Ammon's horn (tissue), 1 donor: Measurements from ENCODE around the gene AKAP8L.
A peak's percentile ranks its signal among the peaks of the same experiment; 100 is the strongest.

Experiments used
- DNase-seq: peaks from one replicate; pipeline ENCODE4 v3.0.0-alpha.2; 2016; ENCODE audit warnings: low spot score

The AKAP8L gene

DNA sequence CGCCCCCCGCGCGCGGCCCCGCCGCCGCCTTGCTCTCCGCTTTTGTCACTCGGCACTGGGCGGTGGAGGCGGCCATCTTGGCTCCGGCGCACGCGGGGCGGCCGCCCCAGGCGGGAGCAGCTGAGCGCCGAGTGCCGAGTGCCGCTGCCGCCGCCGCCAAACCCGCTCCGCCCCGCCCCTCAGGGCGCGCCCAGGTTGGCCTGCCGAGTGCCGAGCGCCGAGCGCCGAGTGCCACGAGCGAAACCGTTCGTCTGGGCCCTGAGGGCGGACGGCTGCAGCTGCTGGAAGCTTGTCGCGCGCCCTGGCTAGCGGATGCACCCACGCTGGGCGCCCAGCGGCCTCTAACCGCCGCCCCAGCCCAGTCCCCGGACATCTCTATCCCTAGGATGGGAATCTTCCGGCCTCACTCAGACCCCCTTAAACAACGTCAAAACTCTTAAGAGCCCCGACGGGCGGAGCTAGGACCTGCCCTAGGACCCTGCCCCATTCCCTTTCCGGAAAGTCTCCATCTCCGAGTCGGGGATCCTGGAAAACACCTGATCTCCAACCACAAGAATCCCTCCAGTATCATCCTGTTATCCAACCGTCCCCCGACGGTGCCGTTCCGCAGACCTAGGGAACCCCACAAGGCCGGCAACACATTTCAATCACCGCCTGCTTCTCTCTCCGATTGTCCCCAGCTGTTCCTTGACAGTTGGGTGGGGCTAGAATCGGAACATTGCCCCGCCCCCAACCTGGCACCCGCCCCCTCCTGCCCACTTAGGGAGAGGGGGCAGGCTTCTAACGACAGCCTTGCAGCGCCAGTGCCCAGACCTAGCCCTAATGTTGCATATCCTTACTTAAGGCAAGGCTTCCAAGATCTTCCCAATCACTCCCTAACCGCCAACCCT, 14.1 kb upstream of the AKAP8L start:
- peak; percentile 93 for DNase-seq

GRCh38 chr19:15432018-15432494, 13.3 kb upstream of the AKAP8L start:
- no peak for DNase-seq

DNA sequence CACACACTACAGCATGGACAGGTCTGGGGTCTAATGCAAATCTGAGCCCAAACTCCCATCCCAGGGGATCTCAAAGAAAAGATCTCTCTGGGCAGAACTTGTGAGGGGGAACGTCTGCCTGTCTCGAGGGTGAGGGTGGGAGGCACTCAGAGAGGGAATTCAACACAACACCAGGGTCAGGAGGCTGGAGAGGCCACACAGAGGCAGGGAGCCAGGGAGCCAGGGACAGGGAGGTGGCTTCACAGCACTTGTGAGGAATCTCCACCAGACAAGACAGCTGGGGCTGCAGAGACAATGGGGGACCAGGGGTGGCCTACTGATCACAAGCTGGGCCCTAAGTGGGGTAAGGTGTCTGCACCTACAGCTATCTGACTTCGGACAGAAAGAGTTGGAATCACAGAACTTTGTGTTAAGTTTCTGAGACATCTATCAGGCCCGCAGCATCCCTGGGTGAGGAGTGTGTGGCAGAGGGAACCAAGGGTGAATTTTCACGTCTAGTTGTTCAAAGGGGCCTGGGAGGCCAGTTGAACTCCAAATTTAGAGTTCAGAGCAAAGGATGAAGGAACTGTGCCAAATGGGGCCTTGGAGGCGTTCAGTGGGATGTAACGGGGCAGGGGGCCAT, 12.7 kb upstream of the AKAP8L start:
- DNase-seq = no peak

- DNase-seq = no peak
Observed at GRCh38 chr19:15430526-15431120, 11.8 kb upstream of the AKAP8L start.

DNA sequence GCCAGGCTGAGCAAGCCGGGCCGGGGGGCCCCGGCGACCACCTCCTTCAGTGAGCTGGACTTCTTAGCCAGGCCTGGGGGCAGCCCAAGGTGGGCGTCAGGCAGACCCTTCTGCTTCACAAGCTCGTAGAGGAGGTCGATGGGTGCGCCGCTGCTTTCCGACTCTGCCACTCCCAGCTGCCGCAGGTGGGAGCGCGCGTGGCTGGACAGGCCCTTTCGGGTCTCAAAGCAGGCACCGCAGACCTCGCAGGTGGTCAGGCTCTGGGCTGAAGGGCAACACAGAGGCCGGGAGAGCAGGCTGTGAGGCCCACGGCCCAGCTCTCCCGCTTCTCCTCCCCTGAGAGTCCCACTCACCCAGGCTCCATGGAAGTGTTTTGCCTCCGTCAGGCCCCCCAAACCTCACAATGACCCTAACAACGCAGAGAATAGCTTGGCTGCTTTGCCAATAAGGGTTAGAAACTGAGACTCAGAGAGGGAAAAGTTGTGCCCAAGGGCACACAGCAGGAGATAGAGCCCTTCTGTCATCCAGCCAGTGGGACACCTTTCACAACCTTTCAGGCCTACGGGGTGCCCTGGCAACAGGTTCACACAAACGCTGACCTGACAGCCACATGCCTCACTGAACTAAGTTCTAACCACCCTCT, 11.2 kb upstream of the AKAP8L start:
- DNase-seq = no peak

DNA sequence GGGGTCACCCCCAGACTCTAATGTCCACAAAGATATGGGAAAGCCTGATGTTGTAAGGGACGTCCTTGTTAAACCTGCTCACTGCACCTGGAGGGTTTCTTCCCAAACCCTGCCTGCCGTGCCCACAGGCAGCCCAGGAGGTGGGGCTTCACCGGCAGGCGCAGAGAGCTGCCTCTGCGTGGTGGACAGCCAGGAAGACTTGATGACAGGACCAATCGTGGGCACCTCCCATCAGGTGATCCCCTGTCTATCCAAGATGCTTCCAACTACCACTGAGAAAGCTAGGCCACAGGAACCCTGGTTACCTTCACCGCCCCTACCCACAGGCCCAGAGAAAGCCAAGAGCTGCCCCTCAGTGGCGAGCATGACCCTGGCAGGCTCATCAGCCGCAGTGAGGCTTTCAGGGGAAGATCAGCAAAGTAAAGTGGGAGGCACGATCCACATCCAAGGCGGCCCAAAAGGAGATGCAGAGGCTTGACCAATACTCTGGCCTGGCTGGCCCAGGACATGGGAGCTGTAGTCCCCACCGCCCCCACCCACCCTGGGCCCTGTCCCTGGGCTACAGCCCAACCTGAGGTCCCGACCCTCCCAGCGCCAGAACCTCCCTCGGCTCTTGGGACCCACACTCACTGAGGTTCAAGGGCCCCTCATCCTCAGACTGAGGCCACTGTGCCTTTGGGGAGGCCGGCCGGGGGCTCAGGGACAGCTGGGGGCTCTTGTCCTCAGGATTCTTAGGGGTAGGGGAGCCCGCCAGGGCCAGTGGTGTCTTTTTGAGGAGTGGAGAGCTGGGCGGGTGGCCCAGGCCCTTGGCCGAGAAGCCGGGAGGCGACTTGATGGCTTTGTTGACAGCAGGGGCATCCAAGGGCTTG, 10.4 kb upstream of the AKAP8L start:
- DNase-seq = no peak

DNA sequence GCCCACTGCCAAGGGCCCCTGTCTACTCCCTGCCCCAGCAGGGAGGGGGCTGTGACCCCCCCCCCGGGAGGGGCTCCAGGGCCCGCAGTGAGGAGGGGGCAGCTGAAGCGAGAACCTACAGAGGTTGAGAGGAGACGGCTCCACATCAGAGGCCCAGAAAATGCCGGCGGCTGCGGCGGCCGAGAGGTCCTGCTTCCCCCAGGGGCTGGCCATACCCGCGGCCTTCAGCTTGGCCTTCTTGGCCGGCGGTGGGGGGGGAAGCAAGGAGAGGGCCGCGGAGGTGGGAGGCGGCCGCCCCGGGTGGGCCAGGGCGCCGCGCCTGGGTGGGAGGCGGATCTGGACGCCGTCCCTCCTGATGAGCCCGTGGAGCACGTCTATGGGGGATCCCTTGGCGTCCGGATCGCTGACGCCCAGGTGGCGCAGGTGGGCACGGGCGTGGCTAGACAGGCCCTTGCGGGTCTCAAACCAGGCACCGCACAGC, 9.2 kb upstream of the AKAP8L start:
- DNase-seq = no peak

GRCh38 chr19:15427350-15427700, 8.5 kb upstream of the AKAP8L start:
- DNase-seq = no peak

GRCh38 chr19:15426485-15427349, 7.9 kb upstream of the AKAP8L start:
- DNase-seq = no peak

- no peak for DNase-seq
Observed at GRCh38 chr19:15425321-15425950, 6.6 kb upstream of the AKAP8L start.

DNA sequence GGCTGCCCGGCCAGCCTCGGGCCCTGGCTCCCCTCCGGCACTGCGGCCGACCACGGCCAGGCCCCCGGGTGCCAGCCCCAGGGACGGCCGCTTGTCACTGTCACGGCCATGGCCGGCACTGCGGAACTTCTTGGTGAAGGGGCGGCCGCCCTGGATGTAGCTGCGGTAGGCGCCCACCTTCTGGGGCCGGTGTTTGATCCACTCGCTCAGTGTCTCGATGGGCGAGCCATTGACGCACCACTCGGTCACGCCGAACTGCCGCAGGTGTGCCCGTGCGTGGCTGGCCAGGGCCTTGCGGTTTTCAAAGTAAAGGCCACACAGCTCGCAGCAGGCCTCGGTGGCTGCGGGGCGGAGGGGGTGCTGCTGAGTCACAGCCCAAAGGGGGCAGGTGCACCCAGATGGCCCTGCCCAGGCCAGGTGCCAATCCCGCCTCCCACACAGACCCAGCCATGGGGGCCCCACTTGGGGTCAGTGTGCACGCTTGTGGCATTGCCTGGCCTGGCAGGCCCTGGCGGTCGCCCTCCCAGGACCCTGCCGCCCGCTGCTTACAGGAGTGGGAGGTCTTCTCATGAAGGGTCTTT, 6.0 kb upstream of the AKAP8L start:
- DNase-seq = no peak

DNA sequence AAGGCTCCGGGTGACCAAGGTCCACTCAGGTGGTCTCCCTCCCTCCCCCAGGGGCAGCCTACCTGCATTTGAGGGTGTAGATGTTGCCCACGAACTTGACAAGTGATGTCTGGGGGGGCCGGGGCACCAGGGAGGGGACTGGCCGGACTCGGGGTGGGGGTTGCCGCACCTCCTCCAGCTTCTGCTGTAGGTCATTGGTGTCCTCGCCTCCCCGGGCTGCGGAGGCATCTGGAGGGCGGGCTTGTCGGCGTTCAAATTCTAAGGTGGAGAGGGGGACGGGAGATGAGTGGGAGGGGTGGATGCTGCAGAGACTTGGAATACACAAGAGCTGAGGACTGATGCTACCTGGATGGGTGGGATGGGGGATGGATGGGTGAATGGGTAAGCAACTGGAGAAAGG, 5.3 kb upstream of the AKAP8L start:
- DNase-seq = no peak

DNA sequence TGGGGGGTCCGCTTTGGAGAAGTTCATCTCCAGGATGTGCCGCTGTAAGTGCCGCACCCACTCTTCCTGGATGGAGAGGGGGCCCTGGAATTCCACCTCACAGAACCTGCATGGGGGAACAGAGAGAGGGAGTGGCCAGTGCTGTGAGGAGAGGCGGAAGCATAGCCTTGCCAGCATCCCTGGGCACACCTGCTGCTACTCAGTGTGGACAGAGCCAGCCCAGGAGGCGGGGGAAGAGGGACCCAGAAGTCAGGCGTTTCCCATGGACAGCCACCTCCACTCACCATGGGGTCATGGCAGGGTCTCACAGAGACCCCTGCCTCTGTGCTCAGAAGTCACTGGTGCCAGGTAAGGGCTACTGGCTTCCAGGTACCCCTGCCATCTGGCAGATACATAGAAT, 4.3 kb upstream of the AKAP8L start:
- DNase-seq = no peak

GRCh38 chr19:15422296-15423075, 3.7 kb upstream of the AKAP8L start:
- no peak for DNase-seq

GRCh38 chr19:15421721-15422260, 3.0 kb upstream of the AKAP8L start:
- DNase-seq = peak; percentile 83

- no peak for DNase-seq
Observed at GRCh38 chr19:15421136-15421695, 2.4 kb upstream of the AKAP8L start.

- no peak for DNase-seq
Observed at GRCh38 chr19:15419413-15420025, 731 bp upstream of the AKAP8L start.

GRCh38 chr19:15418231-15418578, 583 bp downstream of the AKAP8L start:
- DNase-seq = no peak
